CD14-positive monocyte (primary cell): ENCODE measurements around the gene NINJ1. TPM values are rescaled to one million over a fixed set of nuclear protein-coding genes. Genes with fewer than 3 reads are reported as not detected.

Experiments
- DNase-seq, 3 donors: peaks; one replicate each; pipeline ENCODE4 v3.0.0-alpha.2; 2011 to 2022
- H2AFZ ChIP-seq: 2 replicates; pipeline ENCODE4 v1.6.0; 2012; ENCODE audit warnings: mild to moderate bottlenecking, low read depth, low read length, inconsistent platforms; ENCODE audit not compliant: insufficient read depth, poor library complexity, severe bottlenecking
- H3K27ac ChIP-seq, 2 donors: 1 replicate in 1 of 2; 2 replicates in 1 of 2; pipeline ENCODE4 v1.5.1; 2012 to 2013; ENCODE audit warnings: low read length in 2 of 2, control low read depth in 1 of 2, inconsistent platforms in 1 of 2, low read depth in 1 of 2, mild to moderate bottlenecking in 1 of 2
- H3K27me3 ChIP-seq, 2 donors: one replicate each; pipeline versions ENCODE4 v1.6.0 to v1.6.1; 2011 to 2013; ENCODE audit warnings: low read length in 2 of 2; ENCODE audit not compliant: control insufficient read depth in 2 of 2, insufficient read depth in 2 of 2
- H3K36me3 ChIP-seq, 2 donors: replicated peaks in 1 of 2; 1 replicate in 1 of 2; 2 replicates in 1 of 2; pipeline versions ENCODE4 v1.5.1 to v1.6.1; 2012 to 2013; ENCODE audit warnings: low read length in 2 of 2, control low read depth in 1 of 2, inconsistent platforms in 1 of 2, mild to moderate bottlenecking in 1 of 2; ENCODE audit not compliant: insufficient read depth in 2 of 2, control insufficient read depth in 1 of 2
- H3K4me1 ChIP-seq, 2 donors: 1 replicate in 1 of 2; 2 replicates in 1 of 2; pipeline versions ENCODE4 v1.5.1 to v1.6.1; 2012 to 2013; ENCODE audit warnings: low read length in 2 of 2, control low read depth in 1 of 2, inconsistent platforms in 1 of 2, mild to moderate bottlenecking in 1 of 2, moderate library complexity in 1 of 2; ENCODE audit not compliant: insufficient read depth in 2 of 2, control insufficient read depth in 1 of 2
- H3K4me2 ChIP-seq: replicated peaks from 2 replicates; pipeline ENCODE3; 2012; ENCODE audit warnings: low read length, moderate library complexity, mild to moderate bottlenecking; ENCODE audit not compliant: poor library complexity, severe bottlenecking; ENCODE audit errors: extremely low read depth
- H3K4me3 ChIP-seq, 3 experiments: fragments of 200-600 bp in 1 of 3; sonication (generic) in 1 of 3; replicated peaks in 1 of 3; 1 replicate in 2 of 3; 2 replicates in 1 of 3; pipeline ENCODE4 v1.5.1; 2011 to 2013; ENCODE audit warnings: low read length in 3 of 3, mild to moderate bottlenecking in 3 of 3, control low read depth in 2 of 3, low read depth in 2 of 3, inconsistent platforms in 1 of 3, moderate library complexity in 1 of 3
- H3K79me2 ChIP-seq: 2 replicates; pipeline ENCODE4 v1.6.0; 2012; ENCODE audit warnings: mild to moderate bottlenecking, control low read depth, inconsistent platforms, low read length, moderate library complexity; ENCODE audit not compliant: insufficient read depth
- H3K9ac ChIP-seq: 2 replicates; pipeline ENCODE4 v1.6.0; 2017; ENCODE audit warnings: low read length, mild to moderate bottlenecking; ENCODE audit not compliant: insufficient read depth, poor library complexity, severe bottlenecking
- H3K9me3 ChIP-seq, 2 donors: replicated peaks in 1 of 2; 1 replicate in 1 of 2; 2 replicates in 1 of 2; pipeline versions ENCODE4 v1.5.1 to v1.6.1; 2012 to 2013; ENCODE audit warnings: low read length in 2 of 2, control low read depth in 1 of 2; ENCODE audit not compliant: control insufficient read depth in 1 of 2, insufficient read depth in 1 of 2
- H4K20me1 ChIP-seq: 2 replicates; pipeline ENCODE4 v1.6.0; 2012; ENCODE audit warnings: mild to moderate bottlenecking, low read length, control low read depth, moderate library complexity; ENCODE audit not compliant: insufficient read depth
- H3K27ac Mint-ChIP-seq, 7 donors: one replicate each; pipeline ENCODE4 v1.8.0; 2020; ENCODE audit warnings: mild to moderate bottlenecking in 7 of 7, mixed read lengths in 7 of 7, moderate library complexity in 6 of 7, inconsistent platforms in 2 of 7
- H3K27me3 Mint-ChIP-seq, 3 donors: one replicate each; pipeline ENCODE4 v1.8.0; 2021 to 2022; ENCODE audit warnings: low read depth in 3 of 3, mild to moderate bottlenecking in 3 of 3, mixed read lengths in 3 of 3, moderate library complexity in 3 of 3, inconsistent platforms in 1 of 3
- H3K36me3 Mint-ChIP-seq, 2 donors: one replicate each; pipeline ENCODE4 v1.8.0; 2020; ENCODE audit warnings: mixed read lengths in 2 of 2, inconsistent platforms in 1 of 2, mild to moderate bottlenecking in 1 of 2
- H3K4me1 Mint-ChIP-seq: one replicate; pipeline ENCODE4 v1.8.0; 2020; ENCODE audit warnings: mild to moderate bottlenecking, mixed read lengths
- H3K4me3 Mint-ChIP-seq, 2 donors: one replicate each; pipeline ENCODE4 v1.8.0; 2020; ENCODE audit warnings: mild to moderate bottlenecking in 2 of 2, mixed read lengths in 2 of 2, moderate library complexity in 1 of 2
- H3K9me3 Mint-ChIP-seq, 7 donors: one replicate each; pipeline ENCODE4 v1.8.0; 2020 to 2022; ENCODE audit warnings: mixed read lengths in 7 of 7, mild to moderate bottlenecking in 6 of 7, moderate library complexity in 6 of 7, inconsistent platforms in 2 of 7
- CTCF ChIP-seq: fragments of 200-600 bp; IDR thresholded peaks from one replicate; pipeline ENCODE4 v1.8.0; 2022; ENCODE audit warnings: antibody characterized with exemption, mild to moderate bottlenecking
- WGBS: methylation state at CpG from one replicate; pipeline ENCODE4 v1.1.5; 2013; ENCODE audit warnings: missing lambda C conversion rate; ENCODE audit not compliant: insufficient coverage; 5-methylcytosine and 5-hydroxymethylcytosine counted together
- intact Hi-C, 2 donors: fragments of 100-400 bp; cut with micrococcal nuclease; formaldehyde crosslinking; loops; one replicate each; pipeline versions ENCODE4 v1.15.0 to v1.15.1; 2023
- polyA plus RNA-seq, 3 donors: library from polyadenylated mRNA; depleted of rRNA in 1 of 3; unstranded in 2 of 3; stranded (reverse) in 1 of 3; fragments of 300-500 nt in 2 of 3; fragments of >200 nt in 1 of 3; fragmentation: Illumina TruSeq in 2 of 3; gene quantifications; 1 replicate in 2 of 3; 2 replicates in 1 of 3; pipeline ENCODE4 v1.2.3, GENCODE V29; 2012 to 2021

The NINJ1 gene
- polyA plus RNA-seq, 3 donors: 290 to 610 (median 469) TPM

- Histone ChIP-seq H3K79me2 (peaks cover 71% of the 10 kb centered on the region), H3K36me3 (peaks cover 0 to 4% of the 10 kb centered on the region in 2 donors), H3K27me3 (no peaks in the 10 kb centered on the region), H4K20me1 (peaks cover 63% of the 10 kb centered on the region), H3K9me3 (no peaks in the 10 kb centered on the region), H3K4me2 (peak overlapping the region; percentile 98), H3K27ac (peak overlapping the region; percentile 90 to 93), H3K4me1 (peaks cover 58 to 83% of the 10 kb centered on the region in 2 donors), H3K4me3 (peak overlapping the region; percentile 71 to 98 (median 96)), H2AFZ (no peak overlapping the region), H3K9ac (peak overlapping the region; percentile 97)
- TF ChIP-seq CTCF: no peak
- DNase-seq: peak; percentile 97 to 99 (median 99)
- H3K36me3 Mint-ChIP-seq: peaks cover 17 to 22% of the 10 kb centered on the region in 2 donors
- peak overlapping the region; percentile 95 to 99 (median 98) for H3K27ac Mint-ChIP-seq
- intact Hi-C loops: loop anchor here (5.0 to 10.0 kb wide), 7 partner anchors 34 to 466 kb away; partner anchors contain the start of genes BICD2 (in 2 of the 2), FAM120A (in 2 of the 2), FAM120AOS (in 2 of the 2) and NINJ1 (in 1 of the 2)
- no peaks in the 10 kb centered on the region for H3K27me3 Mint-ChIP-seq
- peak overlapping the region; percentile 93 to 97 for H3K4me3 Mint-ChIP-seq
- WGBS: 0% methylated on average over 15 of the region's 15 CpGs
- peaks cover 0 to 2% (median 0%) of the 10 kb centered on the region in 7 donors for H3K9me3 Mint-ChIP-seq
- H3K4me1 Mint-ChIP-seq: peaks cover 72% of the 10 kb centered on the region
Measured at GRCh38 chr9:93098236-93098946, 35.7 kb downstream of the NINJ1 start.

GRCh38 chr9:93097511-93098201 lies 36.4 kb downstream of the NINJ1 start:
- Histone ChIP-seq H3K9ac (peak overlapping the region; percentile 97), H3K36me3 (peaks cover 0 to 4% of the 10 kb centered on the region in 2 donors), H3K27ac (peak overlapping the region; percentile 90 to 93), H2AFZ (no peak overlapping the region), H3K79me2 (peaks cover 64% of the 10 kb centered on the region), H3K27me3 (no peaks in the 10 kb centered on the region), H3K4me2 (peak overlapping the region; percentile 98), H3K4me3 (peak overlapping the region; percentile 71 to 98 (median 96)), H3K9me3 (no peaks in the 10 kb centered on the region), H4K20me1 (peaks cover 56% of the 10 kb centered on the region), H3K4me1 (peaks cover 66 to 85% of the 10 kb centered on the region in 2 donors)
- Mint-ChIP-seq H3K9me3 (peaks cover 0 to 2% (median 0%) of the 10 kb centered on the region in 7 donors), H3K27ac (peak overlapping the region; percentile 95 to 99 (median 98)), H3K27me3 (no peaks in the 10 kb centered on the region), H3K4me1 (peaks cover 76% of the 10 kb centered on the region), H3K36me3 (peaks cover 17 to 21% of the 10 kb centered on the region in 2 donors), H3K4me3 (peak overlapping the region; percentile 93 to 97)
- intact Hi-C loops: loop anchor here (2.0 to 10.0 kb wide), 8 partner anchors 19 to 467 kb away; partner anchors contain the start of genes BICD2 (in 2 of the 2), FAM120A (in 2 of the 2), FAM120AOS (in 2 of the 2) and NINJ1 (in 1 of the 2)
- DNase-seq: peak in 1 of 3 donors; percentile 27
- WGBS: 47% methylated on average over 10 of the region's 11 CpGs
- TF ChIP-seq CTCF: no peak
